RWPE1 (cell line): ENCODE measurements around the gene ZC3H13.

Source experiments
- CTCF ChIA-PET: fragments of 350-600 bp; sonication (Branson Sonifier 250); formaldehyde crosslinking; extraction: SDS; loops from one replicate; lab custom pipeline; 2021; lab: Yijun Ruan, JAX
- POLR2A ChIA-PET: fragments of 400-600 bp; formaldehyde crosslinking; extraction: SDS; loops from one replicate; lab custom pipeline; 2020; ENCODE audit warnings: antibody characterized with exemption; ENCODE audit not compliant: low non-redundant PET; lab: Yijun Ruan, JAX
- DNase-seq: peaks from one replicate; pipeline ENCODE4 v3.0.0; 2012; ENCODE audit warnings: low spot score
- H3K27ac ChIP-seq: fragments of 450-650 bp; 2 replicates; pipeline ENCODE4 v1.5.1; 2017
- TF ChIP-seq, protein P1 (sequence below): fragments of 450-650 bp; conservative IDR thresholded peaks from 2 replicates; pipeline ENCODE4 v1.5.1; 2017; ENCODE audit warnings: low read depth, mild to moderate bottlenecking

Gene ZC3H13

GRCh38 chr13:46097015-46097414, 44.5 kb upstream of the ZC3H13 start:
- DNase-seq, result no peak
- TF ChIP-seq, protein P1, sequence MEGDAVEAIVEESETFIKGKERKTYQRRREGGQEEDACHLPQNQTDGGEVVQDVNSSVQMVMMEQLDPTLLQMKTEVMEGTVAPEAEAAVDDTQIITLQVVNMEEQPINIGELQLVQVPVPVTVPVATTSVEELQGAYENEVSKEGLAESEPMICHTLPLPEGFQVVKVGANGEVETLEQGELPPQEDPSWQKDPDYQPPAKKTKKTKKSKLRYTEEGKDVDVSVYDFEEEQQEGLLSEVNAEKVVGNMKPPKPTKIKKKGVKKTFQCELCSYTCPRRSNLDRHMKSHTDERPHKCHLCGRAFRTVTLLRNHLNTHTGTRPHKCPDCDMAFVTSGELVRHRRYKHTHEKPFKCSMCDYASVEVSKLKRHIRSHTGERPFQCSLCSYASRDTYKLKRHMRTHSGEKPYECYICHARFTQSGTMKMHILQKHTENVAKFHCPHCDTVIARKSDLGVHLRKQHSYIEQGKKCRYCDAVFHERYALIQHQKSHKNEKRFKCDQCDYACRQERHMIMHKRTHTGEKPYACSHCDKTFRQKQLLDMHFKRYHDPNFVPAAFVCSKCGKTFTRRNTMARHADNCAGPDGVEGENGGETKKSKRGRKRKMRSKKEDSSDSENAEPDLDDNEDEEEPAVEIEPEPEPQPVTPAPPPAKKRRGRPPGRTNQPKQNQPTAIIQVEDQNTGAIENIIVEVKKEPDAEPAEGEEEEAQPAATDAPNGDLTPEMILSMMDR, result no peak
- ChIA-PET CTCF (interaction anchor here (0.7 kb wide), 1 partner anchor 413 kb away, joined by 3 read pairs; no protein-coding TSS in a partner anchor), POLR2A (no interaction called here)
- no peak overlapping the region for H3K27ac ChIP-seq

GRCh38 chr13:46094478-46094877, 41.9 kb upstream of the ZC3H13 start:
- POLR2A ChIA-PET, result no interaction called here

DNA sequence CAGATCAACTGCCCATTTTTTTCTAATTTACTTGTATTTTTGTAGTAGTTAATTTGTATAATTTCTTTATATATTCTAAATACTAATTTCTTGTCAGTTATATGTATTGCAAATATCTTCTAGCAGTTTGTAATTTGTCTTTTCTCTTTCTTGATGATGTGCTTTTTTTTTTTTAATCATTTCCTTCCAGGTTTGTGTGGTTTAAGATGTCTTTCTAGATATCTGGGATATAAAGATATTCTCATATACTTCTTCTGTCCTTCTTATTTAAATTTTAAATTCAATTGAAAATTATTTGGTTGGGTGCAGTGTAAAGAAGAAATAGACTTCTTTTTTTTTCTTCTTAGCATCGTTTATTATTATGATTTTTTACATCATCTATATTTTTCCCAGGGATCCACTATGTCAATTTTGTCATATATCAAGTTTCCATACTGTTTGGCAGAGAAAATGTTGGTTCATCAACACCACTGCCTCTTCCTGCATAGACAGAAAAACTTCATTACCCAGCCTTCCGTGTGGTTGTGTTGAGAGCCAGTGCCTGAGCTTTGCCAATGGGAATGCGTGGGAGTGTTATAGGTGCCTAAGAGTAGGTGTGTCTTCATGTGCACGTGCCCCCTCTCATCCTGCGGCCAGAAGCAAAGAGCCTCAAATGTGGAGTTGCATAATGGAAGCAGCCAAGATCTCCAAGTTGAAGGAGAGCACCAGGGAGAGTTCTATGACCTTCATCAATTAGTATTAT, 36.4 kb upstream of the ZC3H13 start:
- no peak for DNase-seq
- no peak overlapping the region for H3K27ac ChIP-seq
- TF ChIP-seq, protein P1, result no peak
- POLR2A ChIA-PET, result no interaction called here
- CTCF ChIA-PET, result no interaction called here

More at GRCh38 chr13:46094478-46094877, 41.9 kb upstream of the ZC3H13 start:
- no peak overlapping the region for H3K27ac ChIP-seq
- CTCF ChIA-PET, result interaction anchor here (1.2 kb wide), 1 partner anchor 12 kb away, joined by 3 read pairs; no protein-coding TSS in a partner anchor
- TF ChIP-seq, protein P1, result no peak
- no peak for DNase-seq

DNA sequence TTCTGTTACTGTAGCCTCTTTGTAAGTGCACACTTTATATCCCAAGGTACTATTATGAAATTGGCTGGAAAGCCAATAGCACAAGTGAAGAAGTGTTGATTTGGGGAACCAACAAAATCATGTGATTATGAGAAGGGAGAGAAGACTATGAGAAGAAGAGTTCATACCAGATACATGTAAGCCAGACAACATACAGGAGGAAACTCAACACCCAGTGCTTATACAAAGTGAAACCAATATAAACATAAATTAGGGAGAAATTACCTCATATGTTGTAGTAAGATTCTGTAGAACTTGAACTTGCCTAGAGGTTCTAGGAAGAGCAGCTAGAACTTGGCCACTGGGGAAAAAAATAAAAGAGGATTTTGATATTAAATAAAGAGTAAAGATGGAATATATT, 34.9 kb upstream of the ZC3H13 start:
- TF ChIP-seq, protein P1, result no peak
- POLR2A ChIA-PET, result no interaction called here
- CTCF ChIA-PET, result no interaction called here

DNA sequence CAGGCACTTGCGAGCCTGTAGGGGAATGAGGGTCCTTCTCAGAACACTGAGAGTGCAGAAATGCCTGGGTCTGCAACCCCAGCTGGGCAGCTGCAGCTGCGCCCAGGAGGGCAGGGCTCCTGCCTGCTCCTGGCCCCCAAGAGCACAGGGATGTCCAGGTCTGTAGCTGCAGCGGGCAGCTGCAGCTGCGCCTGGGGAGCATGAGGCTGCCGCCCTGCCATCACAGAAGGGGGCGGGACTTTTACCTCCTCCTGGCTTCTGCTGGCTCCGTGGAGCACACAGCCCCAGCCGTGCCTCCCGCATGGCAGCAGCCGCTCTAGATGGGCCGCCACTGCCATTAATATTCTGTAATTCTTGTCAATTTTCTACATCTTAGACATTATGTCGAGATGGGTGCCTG, 34.4 kb upstream of the ZC3H13 start:
- CTCF ChIA-PET, result no interaction called here
- TF ChIP-seq, protein P1, result no peak
- POLR2A ChIA-PET, result no interaction called here
- H3K27ac ChIP-seq, result no peak overlapping the region
- no peak for DNase-seq

More for the DNA sequence above, 34.9 kb upstream of the ZC3H13 start:
- DNase-seq, result no peak
- H3K27ac ChIP-seq, result no peak overlapping the region

- TF ChIP-seq, protein P1, result no peak
- POLR2A ChIA-PET, result no interaction called here
- CTCF ChIA-PET, result no interaction called here
- H3K27ac ChIP-seq, result no peak overlapping the region
- DNase-seq, result no peak
Observed at GRCh38 chr13:46086421-46086922, 33.9 kb upstream of the ZC3H13 start.
